GM12865 (cell line): ENCODE measurements around the gene TRIM16.
"Not testable (repeated sequence)": the region's sequence is repeated elsewhere in the genome, so short reads cannot be mapped to it uniquely, and the experiment has no call there.

Source experiments
- DNase-seq: peaks from one replicate; pipeline ENCODE4 v3.0.0; 2010; ENCODE audit warnings: low read depth
- H3K4me3 ChIP-seq: 2 replicates; pipeline ENCODE4 v1.5.1; 2011; ENCODE audit warnings: mild to moderate bottlenecking, low read depth, low read length, control low read depth

The TRIM16 gene

GRCh38 chr17:15683824-15684478 lies at the start of gene TRIM16:
Gene TRIM16, minus strand, starts transcription at chr17:15684311. Its CDS starts 32,702 bp downstream, at chr17:15651609.
- DNase-seq: peak; percentile 71
- peak within 1 kb of the TSS; percentile 78 for H3K4me3 ChIP-seq

- DNase-seq, H3K4me3 ChIP-seq: not testable (repeated sequence)
These were observed 49.2 kb upstream of the TRIM16 start for GRCh38 chr17:15733174-15733789.

DNA sequence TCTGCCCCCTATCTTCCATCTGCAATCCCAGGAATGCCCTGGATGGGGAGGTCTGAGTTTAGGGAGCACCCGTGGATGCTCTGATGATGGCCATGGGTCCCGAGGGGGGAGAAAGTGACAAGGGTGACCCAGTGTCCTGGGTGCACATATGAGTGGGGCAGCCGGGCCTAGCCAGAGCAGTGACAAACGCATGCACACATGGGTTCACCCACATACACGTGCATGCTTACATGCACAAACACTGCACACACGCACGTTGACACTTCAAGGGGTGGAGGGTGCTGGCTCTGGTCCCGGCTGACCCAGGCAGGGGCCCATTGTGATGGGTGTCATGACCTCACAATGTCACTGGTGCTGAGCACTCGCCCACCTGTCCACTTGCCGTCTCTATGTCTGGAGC lies 47.8 kb upstream of the TRIM16 start, which contains the start of gene TBC1D26:
TSS of gene TBC1D26 (plus strand) at position 384 of the 400 bp plus-strand sequence. CDS start 3,066 bp downstream, outside the sequence.
- DNase-seq, H3K4me3 ChIP-seq: not testable (repeated sequence)

GRCh38 chr17:15730535-15730934 lies 46.4 kb upstream of the TRIM16 start:
- not testable (repeated sequence) for H3K4me3 ChIP-seq, DNase-seq

GRCh38 chr17:15716601-15717563 lies 32.8 kb upstream of the TRIM16 start:
- not testable (repeated sequence) for H3K4me3 ChIP-seq, DNase-seq

DNA sequence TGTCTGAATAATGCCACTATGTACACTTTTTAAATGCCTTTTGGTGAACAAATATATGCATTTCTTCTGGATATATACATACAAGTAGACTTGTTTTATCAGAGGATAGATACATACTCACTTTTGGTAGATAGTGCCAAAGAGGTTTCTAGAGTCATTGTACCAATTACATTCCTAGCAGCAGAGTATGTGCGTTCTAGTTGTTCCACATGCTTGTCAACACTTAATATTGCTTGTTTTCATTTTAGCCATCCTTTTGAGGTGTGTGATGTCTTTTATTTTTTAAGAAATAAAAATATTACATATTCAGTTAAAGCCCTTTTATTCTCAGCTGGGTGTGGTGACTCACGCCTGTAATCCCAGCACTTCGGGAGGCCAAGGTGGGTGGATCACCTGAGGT lies 24.8 kb upstream of the TRIM16 start:
- H3K4me3 ChIP-seq, DNase-seq: not testable (repeated sequence)

DNA sequence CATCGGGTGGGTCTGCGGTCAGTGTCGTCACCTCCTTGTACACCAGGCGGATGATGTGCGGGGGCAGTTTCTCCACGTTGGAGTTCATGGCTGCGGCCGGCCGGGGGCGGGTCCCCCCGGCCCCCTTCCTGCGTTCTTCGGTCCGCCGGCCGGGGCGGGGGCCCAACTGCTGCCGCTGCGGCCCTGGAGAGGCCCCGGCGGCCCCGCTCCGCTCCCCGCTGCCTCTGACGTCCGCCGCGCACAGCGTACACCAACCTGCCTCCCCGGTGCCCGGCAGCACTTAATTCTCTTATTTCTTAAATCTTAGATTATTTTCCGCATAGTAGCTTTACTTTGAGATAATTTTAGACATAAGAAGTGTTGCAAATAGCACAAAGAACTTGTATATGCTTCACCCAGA lies 20.7 kb upstream of the TRIM16 start:
- H3K4me3 ChIP-seq, DNase-seq: not testable (repeated sequence)

- not testable (repeated sequence) for DNase-seq, H3K4me3 ChIP-seq
These were observed 20.1 kb upstream of the TRIM16 start for GRCh38 chr17:15704239-15704638.

GRCh38 chr17:15699937-15700336 lies 15.8 kb upstream of the TRIM16 start:
- DNase-seq: not testable (repeated sequence)
- peak overlapping the region; percentile 39 for H3K4me3 ChIP-seq

GRCh38 chr17:15699413-15699924 lies 15.4 kb upstream of the TRIM16 start, which contains the start of gene ZNF286A:
Gene ZNF286A, plus strand, starts transcription at chr17:15699752. Its CDS starts 578 bp downstream, at chr17:15700330.
- DNase-seq: peak; percentile 99

DNA sequence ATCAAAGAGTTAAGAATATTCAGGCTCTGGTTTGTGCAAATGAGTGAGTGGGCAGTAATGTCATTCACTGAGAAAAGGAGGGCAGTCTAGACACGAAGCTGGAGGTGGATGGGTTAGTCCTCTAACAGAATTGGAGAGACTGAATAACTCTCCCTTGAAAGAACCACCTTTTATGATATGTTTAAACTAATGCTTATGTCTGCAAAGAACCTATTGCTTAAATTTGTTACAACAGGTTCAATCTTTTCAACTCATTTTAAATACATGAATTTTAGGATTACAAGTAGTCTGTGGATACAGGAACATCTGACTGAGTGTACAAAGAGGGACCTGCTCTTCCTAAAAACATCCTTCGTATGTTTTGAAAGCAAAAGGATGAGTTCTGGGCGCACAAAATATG lies 14.9 kb upstream of the TRIM16 start:
- not testable (repeated sequence) for DNase-seq

More at GRCh38 chr17:15699413-15699924, 15.4 kb upstream of the TRIM16 start, which contains the start of gene ZNF286A:
- H3K4me3 ChIP-seq: peak within 1 kb of the TSS; percentile 39

DNA sequence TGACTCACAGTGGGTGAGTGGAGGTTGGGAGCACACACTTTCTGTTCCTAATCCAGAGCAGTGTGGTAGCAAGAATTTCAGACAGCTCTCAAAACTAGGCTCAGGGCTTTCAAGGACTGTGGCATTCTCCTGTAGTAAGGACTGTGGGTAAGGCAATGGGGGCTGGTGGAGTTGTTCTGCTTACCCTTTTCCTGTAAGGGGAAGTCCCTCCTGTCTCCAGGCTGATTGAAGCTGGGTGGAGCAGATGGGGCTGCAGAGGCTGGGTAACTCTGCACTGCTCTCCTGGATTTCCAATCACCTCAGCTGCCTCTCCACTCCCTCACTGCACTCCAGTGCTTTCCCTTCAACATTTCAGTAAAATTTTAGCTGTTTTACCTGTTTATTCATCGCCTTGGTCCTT lies 3.4 kb upstream of the TRIM16 start:
- H3K4me3 ChIP-seq, DNase-seq: not testable (repeated sequence)

More for the DNA sequence above, 14.9 kb upstream of the TRIM16 start:
- H3K4me3 ChIP-seq: peak overlapping the region; percentile 39

- peak; percentile 18 for DNase-seq
- H3K4me3 ChIP-seq: peak overlapping the region; percentile 78
These were observed 976 bp downstream of the TRIM16 start for GRCh38 chr17:15683135-15683534.

DNA sequence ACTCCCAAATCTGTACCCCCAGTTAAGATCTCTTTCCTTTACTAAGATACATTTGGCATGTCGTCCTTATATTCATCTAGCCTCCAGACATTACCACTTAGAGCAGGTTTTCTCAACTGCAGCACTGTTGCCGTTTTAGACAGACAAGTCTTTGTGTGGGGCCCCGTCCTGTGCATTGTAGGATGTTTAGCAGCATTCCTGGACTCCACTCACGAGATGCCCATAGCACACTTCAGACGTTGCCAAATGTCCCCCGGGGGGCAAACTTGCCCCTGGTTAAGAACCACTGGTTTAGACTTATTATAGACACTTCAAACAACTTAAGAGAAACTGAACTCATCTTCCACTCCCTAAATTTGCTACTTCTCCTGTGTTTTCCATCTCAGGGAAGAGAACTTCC lies 8.1 kb downstream of the TRIM16 start:
- not testable (repeated sequence) for H3K4me3 ChIP-seq, DNase-seq

DNA sequence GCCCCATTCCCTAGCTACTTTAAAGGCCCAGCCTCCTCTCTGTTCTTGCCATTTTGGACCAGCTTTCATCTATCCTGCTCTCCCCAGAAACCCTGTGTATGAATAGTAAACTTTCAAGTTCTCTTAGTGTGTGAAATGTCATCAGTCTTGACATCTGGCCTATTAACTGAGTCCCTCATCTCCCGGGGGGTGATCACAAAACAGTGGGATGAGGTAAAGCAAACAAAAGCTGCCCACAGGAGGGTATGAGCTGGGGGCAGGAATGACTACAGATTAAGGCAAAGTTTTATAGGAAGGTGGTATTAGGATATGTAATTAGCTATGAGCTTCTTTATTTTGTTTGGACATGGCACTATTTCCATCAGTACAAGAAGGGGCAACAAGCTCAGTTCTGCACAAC lies 9.5 kb downstream of the TRIM16 start:
- not testable (repeated sequence) for H3K4me3 ChIP-seq, DNase-seq

DNA sequence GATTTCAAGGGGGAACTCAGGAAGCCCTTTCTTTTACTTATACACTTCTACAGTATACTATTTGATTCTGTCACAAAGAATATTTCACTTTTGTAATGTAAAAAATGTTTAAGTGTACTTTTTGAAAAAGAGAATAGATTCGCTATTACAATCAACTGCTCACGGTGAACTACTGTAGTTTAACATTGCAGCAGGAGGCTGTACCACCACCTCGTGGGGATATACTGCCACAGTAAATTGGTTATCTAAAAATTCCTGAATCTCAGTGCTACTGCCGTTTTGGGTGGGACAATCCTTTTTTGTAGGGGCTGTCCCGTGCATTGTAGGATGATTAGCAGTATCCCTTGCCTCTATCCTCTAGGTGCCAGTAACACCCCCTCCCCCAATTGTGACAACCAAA lies 14.6 kb downstream of the TRIM16 start:
- DNase-seq, H3K4me3 ChIP-seq: not testable (repeated sequence)
